Panc1 (cell line): ENCODE measurements around the gene STX3.

Experiments used
- CTCF ChIP-seq: fragments of 450-650 bp; IDR thresholded peaks from 2 replicates; pipeline ENCODE4 v1.5.1; 2017; ENCODE audit warnings: mild to moderate bottlenecking
- POLR2AphosphoS5 ChIP-seq: IDR thresholded peaks from 2 replicates; pipeline ENCODE4 v1.6.1; 2012; ENCODE audit warnings: mild to moderate bottlenecking, low read depth, low read length, moderate library complexity
- REST ChIP-seq, 2 experiments: IDR thresholded peaks; 2 replicates each; pipeline ENCODE4 v1.6.1; 2011 to 2012; ENCODE audit warnings: low read depth in 2 of 2, control low read depth in 1 of 2, low read length in 1 of 2, mild to moderate bottlenecking in 1 of 2, moderate library complexity in 1 of 2; ENCODE audit not compliant: insufficient read depth in 1 of 2
- SIN3A ChIP-seq: IDR thresholded peaks from 2 replicates; pipeline ENCODE4 v1.6.1; 2012; ENCODE audit warnings: low read depth, mild to moderate bottlenecking, low read length, moderate library complexity, borderline replicate concordance; ENCODE audit not compliant: insufficient read depth
- TCF7L2 ChIP-seq: IDR thresholded peaks from 2 replicates; pipeline ENCODE4 v1.6.1; 2011; ENCODE audit warnings: mild to moderate bottlenecking, low read depth, low read length, inconsistent platforms

- TF ChIP-seq CTCF (no peak), POLR2AphosphoS5 (no peak), REST (IDR thresholded peaks at IDR 0.05; ENCODE audit: insufficient read depth in 1 of 2, low read depth in 2 of 2, low read length in 1 of 2) (no peak), TCF7L2 (no peak), SIN3A (no peak)
These were observed 48.9 kb downstream of the STX3 start for GRCh38 chr11:59804061-59804460.
